Measurements from ENCODE around the gene CROCC2. TPM values are rescaled to one million over a fixed set of nuclear protein-coding genes. Genes with fewer than 3 reads are reported as not detected.

CROCC2 gene
- total and polyA plus RNA-seq, 2 of the 13 experiments (the other 11 are each of a cell fraction or from before 2014, with no cell fraction given): not detected

DNA sequence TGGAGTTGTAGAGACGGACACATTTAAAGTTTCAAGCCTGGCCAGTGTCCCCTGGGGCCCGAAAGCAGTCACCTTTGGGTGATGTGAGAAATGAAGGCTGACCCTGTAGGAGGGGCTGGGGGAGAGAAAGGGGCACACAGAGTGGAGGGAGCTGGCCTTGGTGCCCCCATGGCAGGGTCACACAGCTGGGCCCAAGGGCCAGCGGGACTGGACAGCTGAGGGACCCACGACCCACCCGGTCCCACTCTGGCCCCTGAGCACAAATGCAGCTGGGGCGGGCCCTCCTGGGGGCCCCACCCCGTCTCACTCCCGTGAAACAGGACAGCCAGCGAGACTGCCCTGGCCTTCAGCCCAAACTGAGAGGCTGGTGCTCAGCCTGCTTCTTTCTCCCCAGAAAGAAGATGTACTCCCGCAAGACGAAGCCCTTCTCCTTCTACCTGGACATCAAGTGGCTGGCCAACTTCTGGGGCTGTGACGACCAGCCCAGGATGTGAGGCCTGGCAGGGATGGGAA lies 31.4 kb upstream of the CROCC2 start (continued):
- no peak for TF ChIP-seq RCOR2 (CRISPR knock-in tag; IDR thresholded peaks at IDR 0.05)
- TF ChIP-seq ZNF678 (CRISPR knock-in tag; IDR thresholded peaks at IDR 0.05): 0 out of 2 replicates have a peak, but pooled peaks have one; percentile 6
- TF ChIP-seq PCBP1 (IDR thresholded peaks at IDR 0.05; ENCODE audit: borderline replicate concordance, low read depth, low read length): 0 out of 2 replicates have a peak, but pooled peaks have one; percentile 1
- TF ChIP-seq, protein P1, sequence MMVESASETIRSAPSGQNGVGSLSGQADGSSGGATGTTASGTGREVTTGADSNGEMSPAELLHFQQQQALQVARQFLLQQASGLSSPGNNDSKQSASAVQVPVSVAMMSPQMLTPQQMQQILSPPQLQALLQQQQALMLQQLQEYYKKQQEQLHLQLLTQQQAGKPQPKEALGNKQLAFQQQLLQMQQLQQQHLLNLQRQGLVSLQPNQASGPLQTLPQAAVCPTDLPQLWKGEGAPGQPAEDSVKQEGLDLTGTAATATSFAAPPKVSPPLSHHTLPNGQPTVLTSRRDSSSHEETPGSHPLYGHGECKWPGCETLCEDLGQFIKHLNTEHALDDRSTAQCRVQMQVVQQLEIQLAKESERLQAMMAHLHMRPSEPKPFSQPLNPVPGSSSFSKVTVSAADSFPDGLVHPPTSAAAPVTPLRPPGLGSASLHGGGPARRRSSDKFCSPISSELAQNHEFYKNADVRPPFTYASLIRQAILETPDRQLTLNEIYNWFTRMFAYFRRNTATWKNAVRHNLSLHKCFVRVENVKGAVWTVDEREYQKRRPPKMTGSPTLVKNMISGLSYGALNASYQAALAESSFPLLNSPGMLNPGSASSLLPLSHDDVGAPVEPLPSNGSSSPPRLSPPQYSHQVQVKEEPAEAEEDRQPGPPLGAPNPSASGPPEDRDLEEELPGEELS (CRISPR knock-in tag; IDR thresholded peaks at IDR 0.05): no peak
- TF ChIP-seq ZNF230 (CRISPR knock-in tag; IDR thresholded peaks at IDR 0.05): 0 out of 2 replicates have a peak, but pooled peaks have one; percentile 5

DNA sequence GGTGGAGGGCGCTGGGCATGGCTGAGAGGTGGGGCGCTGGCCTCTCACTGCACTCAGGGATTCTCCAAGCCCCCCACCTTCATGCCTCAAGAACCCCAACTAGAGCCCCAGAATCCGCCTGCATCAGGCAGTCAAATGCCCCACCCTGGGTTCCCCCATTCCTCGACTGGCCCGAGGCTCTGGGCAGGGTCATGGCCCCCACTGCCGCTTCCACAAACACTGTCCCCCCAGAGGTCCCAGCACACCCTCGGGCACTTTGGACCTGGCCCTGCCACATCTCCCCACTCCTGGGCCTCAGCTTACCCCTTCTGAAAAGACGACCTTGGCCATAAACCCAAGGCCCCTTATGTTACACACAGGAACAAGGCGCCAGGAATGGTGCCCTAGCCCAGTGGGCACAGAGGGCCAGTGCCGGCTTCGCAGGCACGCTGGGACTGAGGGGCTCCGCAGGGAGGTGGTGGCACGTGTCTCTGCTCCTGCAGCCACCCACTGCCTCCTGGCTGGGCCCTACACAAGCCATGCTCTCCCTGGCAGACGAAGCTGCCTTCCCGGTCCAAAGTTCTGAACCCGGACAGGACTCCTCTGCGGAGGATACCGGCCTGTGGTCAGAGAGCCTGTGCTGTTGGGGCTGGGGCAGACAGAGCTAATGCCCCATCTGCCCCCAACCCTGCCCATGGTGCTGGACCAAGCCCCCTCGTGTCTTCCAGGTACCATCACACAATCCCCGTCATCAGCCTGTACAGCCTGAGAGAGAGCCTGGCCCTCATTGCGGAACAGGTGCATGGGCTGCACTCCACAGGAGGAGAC lies 30.7 kb upstream of the CROCC2 start:
- DNase-seq (ENCODE audit: low spot score) (no peak), ATAC-seq (peak; percentile 0; the same call in 1 of the 3 replicates), FAIRE-seq (no peak)
- 94% methylated on average over 12 of the region's 22 CpGs for WGBS (ENCODE audit: low lambda C conversion rate)
- Histone ChIP-seq H3K4me1 (ENCODE audit: insufficient read depth, low read length) (peaks cover 74% of the 10 kb centered on the region), H4K20me1 (ENCODE audit: insufficient read depth, low read length) (no peaks in the 10 kb centered on the region), H3K27ac (ENCODE audit: extremely low read length, insufficient read depth, low read length) (peak overlapping the region; percentile 88), H3K27me3 (ENCODE audit: control insufficient read depth in 1 of 2, insufficient read depth in 2 of 2, low read length in 2 of 2) (no peaks in the 10 kb centered on the region), H3K4me3 (replicated peaks in 1 of 3; ENCODE audit: insufficient read depth in 1 of 3, low read depth in 2 of 3, low read length in 3 of 3) (no peak overlapping the region), H3K9me3 (ENCODE audit: low read length) (no peaks in the 10 kb centered on the region), H3K36me3 (replicated peaks in 1 of 2; ENCODE audit: control insufficient read depth in 1 of 2, insufficient read depth in 2 of 2, low read length in 2 of 2) (no peaks in the 10 kb centered on the region; a peak in 1 of 5 replicates), H2AFZ (ENCODE audit: low read length) (no peak overlapping the region), H3K79me2 (ENCODE audit: insufficient read depth, low read length) (no peaks in the 10 kb centered on the region), H3K9ac (ENCODE audit: insufficient read depth, low read depth, low read length) (peak overlapping the region; percentile 74), H3K4me2 (ENCODE audit: low read depth, low read length) (no peak overlapping the region)
- intact Hi-C loops (cut with micrococcal nuclease; ENCODE audit: unreplicated experiment): no loop called here
- ChIA-PET CTCF (ENCODE audit: low intra/inter-chr PET ratio, low total read pairs) (no interaction called here), POLR2A (interaction anchor here (0.7 to 7.1 kb wide), 13 partner anchors 7 to 811 kb away, joined by 3 to 83 read pairs (median 8); partner anchors contain the start of genes AGXT, DTYMK, MAB21L4 and PASK)
- in situ Hi-C loops (cut with HindIII; ENCODE audit: extremely low pct_ligation_motif_present, low pct_unique_long_range_greater_than_20kb): no loop called here
- no TSS peak for BruUV-seq (replicated peaks)
- TF ChIP-seq ZNF776 (CRISPR knock-in tag; IDR thresholded peaks at IDR 0.05) (peak; percentile 31; the same call in 1 of the 2 replicates), SIX4 (CRISPR knock-in tag; IDR thresholded peaks at IDR 0.05) (no peak), ZNF143 (CRISPR knock-in tag; IDR thresholded peaks at IDR 0.05) (0 out of 2 replicates have a peak, but pooled peaks have one; percentile 45), ZNF510 (CRISPR knock-in tag; IDR thresholded peaks at IDR 0.05; ENCODE audit: low read depth) (no peak), ZC3H4 (CRISPR knock-in tag; IDR thresholded peaks at IDR 0.05; ENCODE audit: borderline replicate concordance) (no peak; the same call in 1 of the 2 replicates), GZF1 (CRISPR knock-in tag; IDR thresholded peaks at IDR 0.05) (0 out of 2 replicates have a peak, but pooled peaks have one; percentile 39), HDAC6 (IDR thresholded peaks at IDR 0.05; ENCODE audit: low read depth, low read length) (no peak), PCBP1 (IDR thresholded peaks at IDR 0.05; ENCODE audit: borderline replicate concordance, low read depth, low read length) (0 out of 2 replicates have a peak, but pooled peaks have one; percentile 0)
- TF ChIP-seq, protein P2, sequence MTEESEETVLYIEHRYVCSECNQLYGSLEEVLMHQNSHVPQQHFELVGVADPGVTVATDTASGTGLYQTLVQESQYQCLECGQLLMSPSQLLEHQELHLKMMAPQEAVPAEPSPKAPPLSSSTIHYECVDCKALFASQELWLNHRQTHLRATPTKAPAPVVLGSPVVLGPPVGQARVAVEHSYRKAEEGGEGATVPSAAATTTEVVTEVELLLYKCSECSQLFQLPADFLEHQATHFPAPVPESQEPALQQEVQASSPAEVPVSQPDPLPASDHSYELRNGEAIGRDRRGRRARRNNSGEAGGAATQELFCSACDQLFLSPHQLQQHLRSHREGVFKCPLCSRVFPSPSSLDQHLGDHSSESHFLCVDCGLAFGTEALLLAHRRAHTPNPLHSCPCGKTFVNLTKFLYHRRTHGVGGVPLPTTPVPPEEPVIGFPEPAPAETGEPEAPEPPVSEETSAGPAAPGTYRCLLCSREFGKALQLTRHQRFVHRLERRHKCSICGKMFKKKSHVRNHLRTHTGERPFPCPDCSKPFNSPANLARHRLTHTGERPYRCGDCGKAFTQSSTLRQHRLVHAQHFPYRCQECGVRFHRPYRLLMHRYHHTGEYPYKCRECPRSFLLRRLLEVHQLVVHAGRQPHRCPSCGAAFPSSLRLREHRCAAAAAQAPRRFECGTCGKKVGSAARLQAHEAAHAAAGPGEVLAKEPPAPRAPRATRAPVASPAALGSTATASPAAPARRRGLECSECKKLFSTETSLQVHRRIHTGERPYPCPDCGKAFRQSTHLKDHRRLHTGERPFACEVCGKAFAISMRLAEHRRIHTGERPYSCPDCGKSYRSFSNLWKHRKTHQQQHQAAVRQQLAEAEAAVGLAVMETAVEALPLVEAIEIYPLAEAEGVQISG (CRISPR knock-in tag; IDR thresholded peaks at IDR 0.05): 0 out of 2 replicates have a peak, but pooled peaks have one; percentile 14
- TF ChIP-seq, protein P3, sequence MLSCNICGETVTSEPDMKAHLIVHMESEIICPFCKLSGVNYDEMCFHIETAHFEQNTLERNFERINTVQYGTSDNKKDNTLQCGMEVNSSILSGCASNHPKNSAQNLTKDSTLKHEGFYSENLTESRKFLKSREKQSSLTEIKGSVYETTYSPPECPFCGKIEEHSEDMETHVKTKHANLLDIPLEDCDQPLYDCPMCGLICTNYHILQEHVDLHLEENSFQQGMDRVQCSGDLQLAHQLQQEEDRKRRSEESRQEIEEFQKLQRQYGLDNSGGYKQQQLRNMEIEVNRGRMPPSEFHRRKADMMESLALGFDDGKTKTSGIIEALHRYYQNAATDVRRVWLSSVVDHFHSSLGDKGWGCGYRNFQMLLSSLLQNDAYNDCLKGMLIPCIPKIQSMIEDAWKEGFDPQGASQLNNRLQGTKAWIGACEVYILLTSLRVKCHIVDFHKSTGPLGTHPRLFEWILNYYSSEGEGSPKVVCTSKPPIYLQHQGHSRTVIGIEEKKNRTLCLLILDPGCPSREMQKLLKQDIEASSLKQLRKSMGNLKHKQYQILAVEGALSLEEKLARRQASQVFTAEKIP (CRISPR knock-in tag; IDR thresholded peaks at IDR 0.05; ENCODE audit: borderline replicate concordance): no peak

All from HepG2 (cell line).